Epithelial cell of umbilical artery (primary cell): ENCODE measurements around the gene S100A5. TPM values are rescaled to one million over a fixed set of nuclear protein-coding genes. Genes with fewer than 3 reads are reported as not detected.

Experiments
- total RNA-seq: library from RNA; depleted of rRNA; stranded (reverse); fragments of >200 nt; gene quantifications from 2 replicates; pipeline ENCODE4 v1.2.3, GENCODE V29; 2014

Gene S100A5
- total RNA-seq: not detected in 2 replicates

GRCh38 chr1:153540394-153541361, at the start of gene S100A5:
S100A5 (minus strand) TSS chr1:153540934; CDS start chr1:153540191, 743 bp downstream.

GRCh38 chr1:153565529-153566374, 25.0 kb upstream of the S100A5 start, which contains the start of gene S100A2:
S100A2 (minus strand) TSS chr1:153565844; CDS start chr1:153563877, 1,967 bp downstream.

GRCh38 chr1:153548722-153549688, 8.3 kb upstream of the S100A5 start, which contains the start of gene S100A3:
S100A3 (minus strand) TSS chr1:153549258; CDS start chr1:153548485, 773 bp downstream.

GRCh38 chr1:153545067-153546055, 4.6 kb upstream of the S100A5 start, which contains the start of gene S100A4:
S100A4 (minus strand) TSS chr1:153545806; CDS start chr1:153544794, 1,012 bp downstream.

GRCh38 chr1:153535242-153536011, 5.3 kb downstream of the S100A5 start, which contains the start of gene S100A6:
S100A6 (minus strand) TSS chr1:153535991; CDS start chr1:153535339, 652 bp downstream.

Other genes starting within 250 kb of the S100A5 start
- gene PGLYRP3, start 228.0 kb downstream of the S100A5 start, total RNA-seq: not detected in 2 replicates
- not detected in 2 replicates for gene PGLYRP4, start 192.1 kb downstream of the S100A5 start, total RNA-seq
- gene S100A9, start 183.1 kb downstream of the S100A5 start, total RNA-seq: not detected in 2 replicates
- gene S100A12, start 165.3 kb downstream of the S100A5 start, total RNA-seq: not detected in 2 replicates
- gene S100A8, start 149.9 kb downstream of the S100A5 start, total RNA-seq: not detected in 2 replicates
- not detected in 2 replicates for gene S100A7A, start 124.4 kb downstream of the S100A5 start, total RNA-seq
- gene S100A7, start 80.3 kb downstream of the S100A5 start, total RNA-seq: not detected in 2 replicates
- 410 and 1,438 TPM in 2 replicates for gene S100A6, start 4.9 kb downstream of the S100A5 start, total RNA-seq
- gene S100A4, start 4.9 kb upstream of the S100A5 start, total RNA-seq: 5.8 and 7.9 TPM in 2 replicates
- 0.30 and 0.97 TPM in 2 replicates for gene S100A3, start 8.3 kb upstream of the S100A5 start, total RNA-seq
- gene S100A2, start 24.9 kb upstream of the S100A5 start, total RNA-seq: 2.9 and 4.0 TPM in 2 replicates
- 470 and 513 TPM in 2 replicates for gene S100A16, start 72.2 kb upstream of the S100A5 start, total RNA-seq
- not detected in 2 replicates for gene S100A14, start 75.4 kb upstream of the S100A5 start, total RNA-seq
- gene S100A13, start 86.6 kb upstream of the S100A5 start, total RNA-seq: 143 and 172 TPM in 2 replicates
- gene S100A1, start 87.5 kb upstream of the S100A5 start, total RNA-seq: not detected in 2 replicates
- gene CHTOP, start 93.1 kb upstream of the S100A5 start, total RNA-seq: 26.3 and 34.0 TPM in 2 replicates
- 57.2 and 74.3 TPM in 2 replicates for gene SNAPIN, start 117.8 kb upstream of the S100A5 start, total RNA-seq
- gene ILF2, start 130.1 kb upstream of the S100A5 start, total RNA-seq: 348 and 363 TPM in 2 replicates
- gene NPR1, start 137.8 kb upstream of the S100A5 start, total RNA-seq: 2.6 and 6.7 TPM in 2 replicates
- 21.4 and 26.3 TPM in 2 replicates for gene INTS3, start 187.1 kb upstream of the S100A5 start, total RNA-seq
- gene SLC27A3, start 234.5 kb upstream of the S100A5 start, total RNA-seq: 13.8 and 19.8 TPM in 2 replicates